ENCODE data around the gene PLXNA2. TPM values are rescaled to one million over a fixed set of nuclear protein-coding genes. Genes with fewer than 3 reads are reported as not detected.

Gene PLXNA2
- total and polyA plus RNA-seq, 7 donors = 4.4 to 33.6 (median 20.8) TPM

- H3K9me3 ChIP-seq = no peaks in the 10 kb centered on the region
- no peak overlapping the region for H3K27ac ChIP-seq
- TF ChIP-seq, protein P1, sequence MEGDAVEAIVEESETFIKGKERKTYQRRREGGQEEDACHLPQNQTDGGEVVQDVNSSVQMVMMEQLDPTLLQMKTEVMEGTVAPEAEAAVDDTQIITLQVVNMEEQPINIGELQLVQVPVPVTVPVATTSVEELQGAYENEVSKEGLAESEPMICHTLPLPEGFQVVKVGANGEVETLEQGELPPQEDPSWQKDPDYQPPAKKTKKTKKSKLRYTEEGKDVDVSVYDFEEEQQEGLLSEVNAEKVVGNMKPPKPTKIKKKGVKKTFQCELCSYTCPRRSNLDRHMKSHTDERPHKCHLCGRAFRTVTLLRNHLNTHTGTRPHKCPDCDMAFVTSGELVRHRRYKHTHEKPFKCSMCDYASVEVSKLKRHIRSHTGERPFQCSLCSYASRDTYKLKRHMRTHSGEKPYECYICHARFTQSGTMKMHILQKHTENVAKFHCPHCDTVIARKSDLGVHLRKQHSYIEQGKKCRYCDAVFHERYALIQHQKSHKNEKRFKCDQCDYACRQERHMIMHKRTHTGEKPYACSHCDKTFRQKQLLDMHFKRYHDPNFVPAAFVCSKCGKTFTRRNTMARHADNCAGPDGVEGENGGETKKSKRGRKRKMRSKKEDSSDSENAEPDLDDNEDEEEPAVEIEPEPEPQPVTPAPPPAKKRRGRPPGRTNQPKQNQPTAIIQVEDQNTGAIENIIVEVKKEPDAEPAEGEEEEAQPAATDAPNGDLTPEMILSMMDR (IDR thresholded peaks at IDR 0.05) = no peak
- 92 to 99% (median 94%) methylated on average over 3 of the region's 3 CpGs for WGBS, 3 donors
- no peaks in the 10 kb centered on the region for H3K27me3 ChIP-seq (ENCODE audit: insufficient read depth in 3 of 3, low read length in 2 of 3)
- intact Hi-C loops (cut with DNase I) = no loop called here
- DNase-seq (no peak), ATAC-seq (no peak)
- no peak overlapping the region for H3K4me3 ChIP-seq
- no peaks in the 10 kb centered on the region for H3K36me3 ChIP-seq (ENCODE audit: insufficient read depth in 1 of 2, low read depth in 1 of 2)
- peaks cover 11% of the 10 kb centered on the region for H3K4me1 ChIP-seq
Measured at GRCh38 chr1:208121813-208122364, 122.3 kb downstream of the PLXNA2 start.

DNA sequence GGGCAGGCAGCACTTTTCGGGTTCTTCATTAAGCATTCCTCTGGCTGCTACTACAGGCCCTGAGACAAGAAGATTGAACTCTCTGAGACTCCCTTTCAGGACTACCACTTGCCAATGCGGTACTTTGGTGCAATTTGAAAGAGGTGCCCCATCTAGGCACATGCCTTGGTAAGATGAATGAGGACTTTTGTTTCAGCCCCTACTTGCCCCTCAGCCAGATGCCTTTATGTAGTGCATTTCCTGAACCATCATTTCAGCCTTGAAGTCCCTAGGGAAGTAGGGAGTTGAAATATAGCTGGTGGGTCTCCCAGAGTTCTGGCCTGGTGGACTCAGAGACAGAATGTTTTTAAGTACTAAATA is 123.8 kb downstream of the PLXNA2 start:
- DNase-seq = no peak
- ATAC-seq = no peak
- Histone ChIP-seq H3K27ac (no peak overlapping the region), H3K9me3 (no peaks in the 10 kb centered on the region), H3K36me3 (ENCODE audit: insufficient read depth in 1 of 2, low read depth in 1 of 2) (no peaks in the 10 kb centered on the region), H3K4me3 (no peak overlapping the region), H3K27me3 (ENCODE audit: insufficient read depth in 3 of 3, low read length in 2 of 3) (no peaks in the 10 kb centered on the region), H3K4me1 (peaks cover 25% of the 10 kb centered on the region)
- TF ChIP-seq, protein P1 (IDR thresholded peaks at IDR 0.05) = no peak
- WGBS, 3 donors = 41 to 93% (median 90%) methylated on average over 2 of the region's 2 CpGs
- intact Hi-C loops (cut with DNase I) = no loop called here

DNA sequence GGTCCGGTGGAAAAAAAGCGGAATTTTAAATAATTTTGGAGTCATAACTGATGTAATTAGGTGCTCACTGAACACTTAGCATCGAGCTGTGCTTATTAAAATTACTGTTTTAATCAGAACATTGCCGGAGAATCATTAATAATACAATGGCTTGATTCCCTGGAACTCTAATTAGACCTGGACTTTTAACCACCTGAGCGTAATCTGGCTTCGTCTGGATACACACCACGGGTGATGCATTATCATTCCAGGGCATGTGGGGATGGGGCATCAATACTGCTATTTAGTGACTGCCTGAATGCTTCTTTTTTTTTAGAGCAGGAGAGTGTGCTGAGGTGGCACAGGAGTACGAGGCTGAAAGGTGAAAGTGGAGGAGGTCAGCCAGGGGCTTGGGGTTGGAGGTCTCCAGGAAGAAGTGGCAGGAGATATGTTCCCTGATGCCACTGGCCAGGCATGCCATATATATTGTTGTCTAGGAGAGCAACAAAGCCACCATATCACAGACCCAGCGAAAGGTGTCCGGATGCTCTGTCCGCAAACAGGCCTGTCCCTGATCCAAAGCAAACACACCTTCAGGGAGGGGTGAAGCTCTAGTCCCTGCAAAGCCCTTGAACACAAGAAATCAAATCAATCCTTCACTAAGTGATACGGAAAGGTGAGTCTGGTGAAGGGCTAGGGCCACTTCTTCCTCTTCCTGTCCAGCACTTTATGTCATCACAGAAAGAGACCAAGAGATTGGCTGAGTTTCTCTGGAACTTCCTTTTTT is 125.2 kb downstream of the PLXNA2 start:
- TF ChIP-seq, protein P1 (IDR thresholded peaks at IDR 0.05) = no peak
- H3K27ac ChIP-seq = no peak overlapping the region
- intact Hi-C loops (cut with DNase I) = no loop called here
- H3K9me3 ChIP-seq = no peaks in the 10 kb centered on the region
- no peak overlapping the region for H3K4me3 ChIP-seq
- peaks cover 25% of the 10 kb centered on the region for H3K4me1 ChIP-seq
- no peaks in the 10 kb centered on the region for H3K27me3 ChIP-seq (ENCODE audit: insufficient read depth in 3 of 3, low read length in 2 of 3)
- DNase-seq (no peak), ATAC-seq (no peak)
- WGBS, 3 donors = 86 to 88% (median 87%) methylated on average over 12 of the region's 12 CpGs
- no peaks in the 10 kb centered on the region for H3K36me3 ChIP-seq (ENCODE audit: insufficient read depth in 1 of 2, low read depth in 1 of 2)

- Histone ChIP-seq H3K27me3 (ENCODE audit: insufficient read depth in 3 of 3, low read length in 2 of 3) (no peaks in the 10 kb centered on the region), H3K27ac (no peak overlapping the region), H3K9me3 (no peaks in the 10 kb centered on the region), H3K4me3 (no peak overlapping the region), H3K4me1 (peaks cover 25% of the 10 kb centered on the region), H3K36me3 (ENCODE audit: insufficient read depth in 1 of 2, low read depth in 1 of 2) (no peaks in the 10 kb centered on the region)
- intact Hi-C loops (cut with DNase I) = no loop called here
- TF ChIP-seq, protein P1 (IDR thresholded peaks at IDR 0.05) = no peak
- DNase-seq (no peak), ATAC-seq (no peak)
- 70 to 79% (median 75%) methylated on average over 5 of the region's 5 CpGs for WGBS, 3 donors
Measured at GRCh38 chr1:208118306-208118705, 125.9 kb downstream of the PLXNA2 start.

Measured in psoas muscle (tissue), 8 donors.